HepG2 (cell line): Measurements from ENCODE around the gene ATAD3C.

Experiments used
- REPIN1 ChIP-seq: sonication (generic); formaldehyde crosslinking; IDR thresholded peaks from 2 replicates; pipeline ENCODE4 v1.8.0; 2022; ENCODE audit warnings: missing genetic modification reagents, low read depth, mild to moderate bottlenecking, borderline replicate concordance
- REXO4 ChIP-seq: sonication (generic); formaldehyde crosslinking; IDR thresholded peaks from 2 replicates; pipeline ENCODE4 v1.8.0; 2022; ENCODE audit warnings: missing genetic modification reagents, mild to moderate bottlenecking, borderline replicate concordance
- SP1 ChIP-seq, 2 experiments: fragments of 450-650 bp in 1 of 2; sonication (generic) in 1 of 2; formaldehyde crosslinking in 1 of 2; IDR thresholded peaks; 2 replicates each; pipeline versions ENCODE4 v1.4.0 to v1.6.1; 2016 to 2020; ENCODE audit warnings: missing genetic modification reagents in 1 of 2

GRCh38 chr1:1437033-1437903 lies 12.2 kb upstream of the ATAD3C start:
- no peak for TF ChIP-seq REPIN1 (CRISPR knock-in tag)
- TF ChIP-seq REXO4 (CRISPR knock-in tag), result no peak
- no peak for TF ChIP-seq SP1 (IDR thresholded peaks at IDR 0.05)
- no peak for TF ChIP-seq SP1 (CRISPR knock-in tag; IDR thresholded peaks at IDR 0.05)
